GM21717 (cell line): Measurements from ENCODE around the gene SYNGAP1.
"Not testable (repeated sequence)": the region's sequence is repeated elsewhere in the genome, so short reads cannot be mapped to it uniquely, and the experiment has no call there.

ENCODE experiments used
- ATAC-seq: cut with Tn5 transposase; IDR thresholded peaks from one replicate; pipeline ENCODE4 v1.9.1; 2021; ENCODE audit warnings: mild to moderate bottlenecking, moderate library complexity; ENCODE audit not compliant: unreplicated experiment

SYNGAP1 gene

GRCh38 chr6:33419580-33420490 is at the start of gene SYNGAP1:
SYNGAP1 (plus strand) TSS chr6:33420065; CDS start chr6:33420265, 200 bp downstream.
- ATAC-seq: no peak

- not testable (repeated sequence) for ATAC-seq
These were observed 48.0 kb upstream of the SYNGAP1 start for GRCh38 chr6:33371901-33372300.

GRCh38 chr6:33372526-33373123 is 47.2 kb upstream of the SYNGAP1 start:
- ATAC-seq: no peak

GRCh38 chr6:33373960-33374910 is 45.6 kb upstream of the SYNGAP1 start:
- ATAC-seq: no peak

GRCh38 chr6:33375143-33375671 is 44.7 kb upstream of the SYNGAP1 start:
- no peak for ATAC-seq

- ATAC-seq: no peak
These were observed 42.7 kb upstream of the SYNGAP1 start for GRCh38 chr6:33377171-33377570.

GRCh38 chr6:33379184-33379583 is 40.7 kb upstream of the SYNGAP1 start:
- ATAC-seq: not testable (repeated sequence)

GRCh38 chr6:33380272-33380981 is 39.4 kb upstream of the SYNGAP1 start:
- ATAC-seq: no peak

GRCh38 chr6:33383427-33384185 is 36.3 kb upstream of the SYNGAP1 start:
- no peak for ATAC-seq

GRCh38 chr6:33384581-33385020 is 35.3 kb upstream of the SYNGAP1 start:
- ATAC-seq: no peak

GRCh38 chr6:33390173-33390572 is 29.7 kb upstream of the SYNGAP1 start:
- ATAC-seq: no peak

GRCh38 chr6:33390767-33391277 is 29.0 kb upstream of the SYNGAP1 start:
- no peak for ATAC-seq

- peak; percentile 78 for ATAC-seq
These were observed 28.5 kb upstream of the SYNGAP1 start, which contains the start of gene KIFC1 for GRCh38 chr6:33391278-33391921. KIFC1 (plus strand) TSS chr6:33391823; CDS start chr6:33391986, 163 bp downstream.

GRCh38 chr6:33391922-33392594 is 27.8 kb upstream of the SYNGAP1 start:
- peak; percentile 15 for ATAC-seq

GRCh38 chr6:33392595-33392948 is 27.3 kb upstream of the SYNGAP1 start:
- ATAC-seq: no peak

GRCh38 chr6:33392979-33393378 is 26.9 kb upstream of the SYNGAP1 start:
- ATAC-seq: no peak

- ATAC-seq: no peak
These were observed 22.3 kb upstream of the SYNGAP1 start for GRCh38 chr6:33397541-33397940.

- ATAC-seq: not testable (repeated sequence)
These were observed 21.3 kb upstream of the SYNGAP1 start for GRCh38 chr6:33398601-33399000.
